Hepatocyte (in vitro differentiated cells): Measurements from ENCODE around the gene WNK1.

Source experiments
- CTCF ChIP-seq: fragments of 200-600 bp; sonication (generic); IDR thresholded peaks from 2 replicates; pipeline ENCODE4 v1.5.1; 2016; ENCODE audit warnings: antibody characterized with exemption, mild to moderate bottlenecking; ENCODE audit not compliant: poor library complexity
- EZH2 ChIP-seq: fragments of 200-600 bp; sonication (generic); IDR thresholded peaks from 2 replicates; pipeline ENCODE4 v1.6.1; 2016; ENCODE audit warnings: antibody characterized with exemption, mild to moderate bottlenecking, borderline replicate concordance
- EZH2phosphoT487 ChIP-seq: fragments of 200-600 bp; sonication (generic); IDR thresholded peaks from one replicate; pipeline ENCODE4 v1.6.1; 2018; ENCODE audit warnings: antibody characterized with exemption, mild to moderate bottlenecking, low read depth, moderate library complexity; ENCODE audit not compliant: unreplicated experiment, severe bottlenecking

- TF ChIP-seq CTCF (no peak), EZH2 (no peak), EZH2phosphoT487 (no peak)
Measured at GRCh38 chr12:772056-772697, 19.8 kb downstream of the WNK1 start.
